ENCODE data around the gene OTUB2.

DNA sequence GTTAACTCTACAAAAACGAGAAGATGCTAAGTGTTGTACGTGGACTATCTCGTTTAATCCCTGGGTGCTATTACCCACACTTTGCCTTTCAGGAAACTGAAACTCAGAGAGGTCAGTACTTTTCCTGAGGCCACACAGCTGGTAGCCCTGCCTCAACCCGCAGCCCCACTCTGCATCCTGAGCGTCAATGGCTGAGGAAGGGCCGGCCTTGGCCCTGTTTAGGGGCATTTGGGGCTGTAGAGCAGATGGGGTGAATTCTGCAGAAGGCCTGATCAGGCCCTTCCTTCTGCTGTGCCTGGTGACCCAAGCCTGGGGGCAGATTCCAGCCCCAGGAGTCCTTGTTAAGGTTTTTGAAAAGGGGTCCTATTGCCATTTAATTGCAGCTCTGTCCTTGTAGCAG is 32.8 kb upstream of the OTUB2 start:
- no peak for TF ChIP-seq CTCF (IDR thresholded peaks at IDR 0.05)
- TF ChIP-seq POLR2A (IDR thresholded peaks at IDR 0.05) = no peak

All from esophagus squamous epithelium (tissue), 4 donors.